Skin epidermis (tissue), 12 donors: Measurements from ENCODE around the gene GLT1D1.

ENCODE experiments used
- H3K27ac ChIP-seq, 21 experiments: fragments of 200-600 bp; sonication (generic) in 11 of 21; one replicate each; pipeline ENCODE4 v1.5.0; 2020; ENCODE audit warnings: mild to moderate bottlenecking in 3 of 21, inconsistent platforms in 2 of 21, moderate library complexity in 2 of 21
- H3K4me3 ChIP-seq, 7 experiments: fragments of 200-600 bp; sonication (generic) in 2 of 7; one replicate each; pipeline ENCODE4 v1.5.0; 2020; ENCODE audit warnings: inconsistent platforms in 2 of 7, mild to moderate bottlenecking in 2 of 7, moderate library complexity in 1 of 7

Gene GLT1D1

DNA sequence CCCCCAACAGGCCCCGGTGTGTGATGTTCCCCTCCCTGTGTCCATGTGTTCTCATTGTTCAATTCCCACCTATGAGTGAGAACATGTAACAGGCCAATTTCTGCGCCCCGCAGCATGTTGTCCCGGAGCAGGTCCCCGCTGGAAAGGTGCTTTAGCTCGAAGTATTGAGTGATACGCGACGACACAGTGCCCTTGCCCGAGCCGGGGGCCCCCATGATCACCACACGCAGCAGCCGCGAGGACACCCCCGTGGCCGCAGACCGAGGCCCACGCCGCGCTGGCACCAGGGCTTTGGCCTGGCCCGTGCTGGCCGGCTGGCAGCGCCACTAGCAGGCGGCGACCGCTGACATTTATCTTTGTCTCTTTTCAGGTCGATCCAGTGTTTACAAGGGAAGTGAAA is 91.7 kb downstream of the GLT1D1 start:
- Histone ChIP-seq H3K4me3 (no peak overlapping the region), H3K27ac (no peak overlapping the region)

GRCh38 chr12:128947209-128947608 is 93.9 kb downstream of the GLT1D1 start:
- Histone ChIP-seq H3K4me3 (no peak overlapping the region), H3K27ac (no peak overlapping the region)

- Histone ChIP-seq H3K4me3 (no peak overlapping the region), H3K27ac (no peak overlapping the region)
These were observed 95.8 kb downstream of the GLT1D1 start for GRCh38 chr12:128949086-128949485.

DNA sequence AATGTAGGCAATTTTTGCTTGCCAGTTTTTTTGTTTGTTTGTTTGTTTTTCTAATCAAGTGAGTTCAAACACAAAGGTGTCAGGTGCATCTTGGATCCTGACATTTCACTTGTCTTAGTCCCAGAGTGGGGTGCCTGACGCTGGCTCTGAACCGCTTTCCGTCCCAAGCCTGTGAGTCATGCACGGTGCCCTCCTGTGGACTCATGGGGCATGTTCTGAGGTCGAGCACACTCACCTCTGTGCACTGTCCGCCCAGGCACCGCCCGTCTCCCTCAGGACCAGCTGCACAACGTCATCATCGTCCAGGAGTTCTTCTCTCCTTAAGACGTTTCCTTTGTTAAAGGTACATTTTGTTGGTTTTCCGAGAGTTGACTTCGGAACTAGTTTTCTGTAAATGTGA is 98.2 kb downstream of the GLT1D1 start:
- Histone ChIP-seq H3K4me3 (no peak overlapping the region), H3K27ac (no peak overlapping the region)

- H3K4me3 ChIP-seq = no peak overlapping the region
- no peak overlapping the region for H3K27ac ChIP-seq
These were observed 103.5 kb downstream of the GLT1D1 start for GRCh38 chr12:128956755-128957154.

- no peak overlapping the region for H3K4me3 ChIP-seq
- no peak overlapping the region for H3K27ac ChIP-seq
These were observed 106.6 kb downstream of the GLT1D1 start for GRCh38 chr12:128959901-128960300.

GRCh38 chr12:128961308-128961902 is 108.1 kb downstream of the GLT1D1 start:
- Histone ChIP-seq H3K4me3 (no peak overlapping the region), H3K27ac (no peak overlapping the region)

DNA sequence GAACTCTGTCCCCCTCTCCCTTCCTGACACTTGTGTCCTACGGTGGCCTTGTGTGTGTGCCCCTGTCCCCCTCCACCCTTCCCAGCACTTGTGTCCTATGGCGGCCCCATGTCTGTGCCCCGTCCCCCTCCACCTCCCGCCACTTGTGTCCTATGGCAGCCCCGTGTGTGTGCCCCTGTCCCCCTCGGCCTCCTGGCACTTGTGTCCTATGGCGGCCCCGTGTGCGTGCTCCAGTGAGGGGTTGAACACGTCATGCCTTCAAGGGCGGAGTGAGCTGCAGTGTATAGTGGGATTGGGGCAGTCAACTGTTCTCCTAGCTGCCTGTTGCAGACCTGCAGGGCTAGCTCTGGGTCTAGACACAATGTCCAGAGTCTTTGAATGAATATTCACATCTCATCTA is 108.7 kb downstream of the GLT1D1 start:
- Histone ChIP-seq H3K27ac (no peak overlapping the region), H3K4me3 (no peak overlapping the region)

GRCh38 chr12:128966203-128966810 is 113.0 kb downstream of the GLT1D1 start:
- Histone ChIP-seq H3K27ac (no peak overlapping the region), H3K4me3 (no peak overlapping the region)

DNA sequence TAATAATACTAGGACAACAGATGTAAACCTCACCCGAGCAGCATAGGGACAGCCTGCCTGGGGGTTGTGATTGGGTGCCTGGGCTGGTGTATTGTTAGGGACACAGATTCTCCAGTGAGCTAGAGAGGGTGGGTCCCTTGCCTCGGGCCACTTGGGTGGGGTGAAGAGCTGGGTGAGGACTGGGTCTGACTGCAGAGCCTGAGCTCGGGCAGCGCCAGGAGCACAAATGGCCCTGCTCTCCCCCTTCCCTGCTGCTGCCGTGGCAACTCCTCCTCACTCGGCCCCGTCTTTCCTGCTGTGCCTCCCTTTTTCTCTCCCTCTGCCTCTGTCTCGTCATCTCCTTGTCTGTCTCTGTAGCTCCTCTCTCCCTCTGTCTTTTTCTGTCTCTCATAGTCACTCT is 115.4 kb downstream of the GLT1D1 start:
- no peak overlapping the region for H3K27ac ChIP-seq
- no peak overlapping the region for H3K4me3 ChIP-seq

DNA sequence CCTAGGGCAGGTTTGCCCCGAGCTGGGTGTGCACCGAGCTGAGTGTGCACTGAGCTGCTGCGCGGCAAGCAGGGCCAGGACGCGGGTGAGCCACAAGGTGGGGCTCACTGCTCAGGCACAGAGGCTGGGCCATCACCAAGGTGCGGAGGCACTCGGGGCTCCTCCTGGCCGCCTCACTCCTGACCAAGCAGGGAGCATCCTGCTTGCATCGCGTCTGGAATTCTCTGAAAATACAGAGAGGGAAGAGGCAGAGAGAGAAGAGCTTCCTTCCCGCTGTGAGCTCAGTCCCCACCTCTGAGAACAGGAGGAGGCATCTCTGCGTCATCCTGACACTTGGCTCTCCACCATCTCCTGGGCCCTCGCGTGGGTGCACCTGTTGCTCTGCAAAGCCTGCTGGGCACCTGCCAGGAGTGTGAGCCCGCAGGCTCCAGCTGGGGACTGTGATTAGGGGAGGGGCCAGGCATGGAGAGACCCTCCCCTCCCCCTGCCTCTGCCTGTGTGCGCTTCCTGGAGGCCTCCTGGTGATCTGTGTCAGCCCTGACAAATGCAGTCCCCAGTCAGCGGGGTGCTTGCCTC is 116.3 kb downstream of the GLT1D1 start:
- Histone ChIP-seq H3K4me3 (no peak overlapping the region), H3K27ac (no peak overlapping the region)

GRCh38 chr12:128970110-128970509 is 116.8 kb downstream of the GLT1D1 start:
- Histone ChIP-seq H3K4me3 (no peak overlapping the region), H3K27ac (no peak overlapping the region)

- Histone ChIP-seq H3K4me3 (no peak overlapping the region), H3K27ac (no peak overlapping the region)
These were observed 117.7 kb downstream of the GLT1D1 start for GRCh38 chr12:128970941-128971340.

DNA sequence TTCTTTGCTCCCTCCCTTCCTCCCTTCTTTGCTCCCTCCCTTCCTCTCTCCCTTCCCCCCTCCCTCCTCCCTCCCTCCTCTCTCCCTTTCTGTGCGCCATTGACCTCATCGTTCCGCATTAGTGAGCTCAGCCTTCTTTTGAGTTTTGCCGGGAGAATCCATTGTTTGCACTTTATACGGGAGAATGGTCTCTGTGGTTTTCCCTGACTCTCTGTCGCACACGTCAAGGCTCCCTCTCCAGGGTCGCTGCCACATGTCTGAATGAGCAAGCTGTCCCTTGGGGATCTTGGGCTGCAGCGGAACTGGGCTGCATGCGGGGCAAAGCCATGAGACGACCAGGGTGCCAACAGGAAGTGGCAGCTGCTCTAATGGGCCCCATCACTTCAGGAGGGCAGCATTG is 118.5 kb downstream of the GLT1D1 start:
- Histone ChIP-seq H3K4me3 (no peak overlapping the region), H3K27ac (no peak overlapping the region)

GRCh38 chr12:128973883-128974681 is 120.8 kb downstream of the GLT1D1 start:
- no peak overlapping the region for H3K27ac ChIP-seq
- H3K4me3 ChIP-seq = no peak overlapping the region

DNA sequence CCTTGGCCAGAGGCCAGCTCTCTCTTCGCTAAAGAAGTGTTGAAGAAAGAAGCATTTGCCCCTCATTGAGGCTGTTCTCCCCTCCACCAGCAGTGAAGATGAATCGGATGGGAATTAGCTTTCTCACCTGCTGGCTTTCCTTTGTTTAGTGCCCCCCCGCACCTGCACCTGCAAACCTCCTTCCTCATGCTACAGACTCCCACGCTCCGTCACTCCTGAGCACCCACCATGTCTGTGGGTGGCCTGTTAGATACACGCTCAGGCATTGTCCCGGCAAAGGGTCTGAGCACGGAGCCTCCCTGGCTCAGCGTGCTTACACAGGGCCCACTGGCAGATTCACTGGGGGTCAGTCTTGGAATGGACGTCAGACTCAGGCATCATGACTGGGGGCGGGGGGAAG is 121.6 kb downstream of the GLT1D1 start:
- H3K4me3 ChIP-seq = no peak overlapping the region
- H3K27ac ChIP-seq = no peak overlapping the region

- no peak overlapping the region for H3K4me3 ChIP-seq
- H3K27ac ChIP-seq = no peak overlapping the region
These were observed 123.0 kb downstream of the GLT1D1 start for GRCh38 chr12:128976120-128976738.

GRCh38 chr12:128977441-128977840 is 124.2 kb downstream of the GLT1D1 start:
- Histone ChIP-seq H3K27ac (no peak overlapping the region), H3K4me3 (no peak overlapping the region)

DNA sequence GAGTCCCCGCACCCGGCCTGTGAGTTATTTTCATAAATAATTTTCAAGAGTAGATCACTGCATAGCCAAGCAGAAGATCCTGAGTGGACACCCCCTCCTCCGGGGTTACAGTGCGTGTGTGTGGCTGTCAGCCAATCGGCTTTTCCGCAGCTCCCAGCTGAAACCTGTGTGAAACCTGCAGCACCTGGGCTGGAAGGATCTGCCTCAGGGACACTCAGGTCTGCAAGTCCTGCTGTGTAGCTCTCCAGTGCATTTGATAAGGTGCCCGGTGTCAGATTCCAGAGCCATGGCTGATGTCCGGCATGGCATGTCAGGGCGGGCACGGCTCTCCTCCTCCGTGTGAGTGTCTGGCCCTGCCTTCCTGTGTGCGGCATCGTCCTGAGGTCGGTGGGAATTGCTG is 124.8 kb downstream of the GLT1D1 start:
- H3K27ac ChIP-seq = no peak overlapping the region

DNA sequence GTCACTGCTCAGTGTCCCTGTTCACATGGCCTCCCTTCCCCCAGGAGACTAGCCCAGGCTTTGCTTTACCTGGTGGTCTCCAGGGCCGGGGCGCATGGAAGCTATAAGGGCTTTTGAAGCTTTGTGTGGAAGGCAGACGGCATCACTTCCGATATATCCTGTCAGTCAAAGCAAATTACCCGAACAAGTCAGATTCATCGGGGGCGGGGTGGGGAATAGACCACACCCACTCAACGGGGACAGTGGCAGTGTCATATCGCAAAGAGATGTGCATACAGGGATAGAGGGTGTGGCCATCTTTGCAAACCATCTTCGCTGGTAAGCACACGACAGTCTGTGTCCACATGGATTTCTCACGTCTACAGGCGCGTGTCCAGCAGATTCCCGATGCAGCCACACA is 127.3 kb downstream of the GLT1D1 start:
- no peak overlapping the region for H3K27ac ChIP-seq
- H3K4me3 ChIP-seq = no peak overlapping the region

More for the DNA sequence above, 124.8 kb downstream of the GLT1D1 start:
- no peak overlapping the region for H3K4me3 ChIP-seq
